ENCODE data around the gene LSAMP.

Gene LSAMP

GRCh38 chr3:116322750-116323375, 122.4 kb downstream of the LSAMP start:
- Mint-ChIP-seq H3K36me3 (ENCODE audit: insufficient read depth) (no peaks in the 10 kb centered on the region), H3K27me3 (no peaks in the 10 kb centered on the region), H3K9me3 (peaks cover 0 to 4% of the 10 kb centered on the region in 2 donors), H3K4me3 (no peak overlapping the region), H3K4me1 (ENCODE audit: low read depth in 2 of 2) (no peaks in the 10 kb centered on the region), H3K27ac (no peak overlapping the region)
- DNase-seq (no peak), ATAC-seq (replicated peaks) (no peak)

DNA sequence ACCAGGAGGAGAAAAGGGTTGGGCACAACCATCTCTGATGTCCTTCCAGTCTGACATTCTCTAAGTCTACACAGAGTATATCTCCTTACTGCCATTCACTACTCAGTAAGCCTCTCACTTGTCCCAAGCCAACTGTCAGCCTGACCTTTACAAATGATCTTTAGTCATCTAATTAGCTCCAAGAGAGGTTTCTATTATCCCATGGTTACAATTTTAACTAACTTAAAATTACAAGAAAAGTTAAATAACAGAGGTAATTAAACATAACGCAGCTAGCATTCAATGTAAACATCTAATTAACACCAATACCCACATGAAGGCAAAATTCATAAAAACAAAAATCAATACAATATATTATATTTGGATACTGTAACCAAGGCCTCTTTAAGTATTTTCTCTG, 126.9 kb downstream of the LSAMP start:
- H3K4me1 Mint-ChIP-seq (ENCODE audit: low read depth in 2 of 2): no peaks in the 10 kb centered on the region
- no peaks in the 10 kb centered on the region for H3K36me3 Mint-ChIP-seq (ENCODE audit: insufficient read depth)
- no peak overlapping the region for H3K27ac Mint-ChIP-seq
- DNase-seq: no peak
- no peaks in the 10 kb centered on the region for H3K27me3 Mint-ChIP-seq
- no peak for ATAC-seq (replicated peaks)
- H3K4me3 Mint-ChIP-seq: no peak overlapping the region
- peaks cover 7 to 9% of the 10 kb centered on the region in 2 donors for H3K9me3 Mint-ChIP-seq

- ATAC-seq (replicated peaks) (no peak), DNase-seq (no peak)
- no peak overlapping the region for H3K27ac Mint-ChIP-seq
- no peaks in the 10 kb centered on the region for H3K36me3 Mint-ChIP-seq (ENCODE audit: insufficient read depth)
- H3K4me3 Mint-ChIP-seq: no peak overlapping the region
- H3K27me3 Mint-ChIP-seq: no peaks in the 10 kb centered on the region
- no peaks in the 10 kb centered on the region for H3K4me1 Mint-ChIP-seq (ENCODE audit: low read depth in 2 of 2)
- peaks cover 3 to 9% of the 10 kb centered on the region in 2 donors for H3K9me3 Mint-ChIP-seq
These were observed 128.5 kb downstream of the LSAMP start for GRCh38 chr3:116316771-116317170.

DNA sequence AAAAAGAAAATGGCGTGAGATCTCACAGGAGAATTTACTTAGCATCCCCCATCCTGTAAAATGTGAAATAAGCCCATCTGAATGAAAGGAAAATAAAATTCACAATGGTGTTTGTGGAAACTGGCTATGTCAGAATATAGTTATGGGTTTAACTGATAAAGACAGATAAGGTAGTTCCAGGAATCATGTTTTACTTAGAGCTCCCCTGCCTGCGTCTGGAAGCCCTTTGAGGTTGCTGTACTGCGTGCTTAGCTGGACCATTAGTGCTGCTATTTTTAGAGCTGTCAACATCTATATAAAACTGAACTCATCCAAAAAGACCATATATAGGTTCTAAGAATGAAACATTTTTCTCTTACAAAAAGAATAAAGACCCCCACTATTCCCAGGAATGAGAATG, 130.8 kb downstream of the LSAMP start:
- Mint-ChIP-seq H3K9me3 (peaks cover 3 to 9% of the 10 kb centered on the region in 2 donors), H3K36me3 (ENCODE audit: insufficient read depth) (no peaks in the 10 kb centered on the region), H3K27me3 (no peaks in the 10 kb centered on the region), H3K4me3 (no peak overlapping the region), H3K4me1 (ENCODE audit: low read depth in 2 of 2) (no peaks in the 10 kb centered on the region), H3K27ac (no peak overlapping the region)
- ATAC-seq (replicated peaks) (no peak), DNase-seq (no peak)

GRCh38 chr3:116306720-116307119, 138.6 kb downstream of the LSAMP start:
- no peak for DNase-seq
- Mint-ChIP-seq H3K4me1 (ENCODE audit: low read depth in 2 of 2) (no peaks in the 10 kb centered on the region), H3K36me3 (ENCODE audit: insufficient read depth) (no peaks in the 10 kb centered on the region), H3K9me3 (peaks cover 5 to 14% of the 10 kb centered on the region in 2 donors), H3K4me3 (no peak overlapping the region), H3K27me3 (no peaks in the 10 kb centered on the region), H3K27ac (no peak overlapping the region)
- ATAC-seq (replicated peaks): no peak

GRCh38 chr3:116306149-116306548, 139.1 kb downstream of the LSAMP start:
- Mint-ChIP-seq H3K27ac (no peak overlapping the region), H3K27me3 (no peaks in the 10 kb centered on the region), H3K4me1 (ENCODE audit: low read depth in 2 of 2) (no peaks in the 10 kb centered on the region), H3K9me3 (peaks cover 5 to 14% of the 10 kb centered on the region in 2 donors), H3K4me3 (no peak overlapping the region), H3K36me3 (ENCODE audit: insufficient read depth) (no peaks in the 10 kb centered on the region)
- ATAC-seq (replicated peaks) (no peak), DNase-seq (no peak)

- Mint-ChIP-seq H3K9me3 (peaks cover 5 to 14% of the 10 kb centered on the region in 2 donors), H3K27me3 (no peaks in the 10 kb centered on the region), H3K4me3 (no peak overlapping the region), H3K27ac (no peak overlapping the region), H3K36me3 (ENCODE audit: insufficient read depth) (no peaks in the 10 kb centered on the region), H3K4me1 (ENCODE audit: low read depth in 2 of 2) (no peaks in the 10 kb centered on the region)
- no peak for DNase-seq
- no peak for ATAC-seq (replicated peaks)
These were observed 143.1 kb downstream of the LSAMP start for GRCh38 chr3:116302087-116302747.

DNA sequence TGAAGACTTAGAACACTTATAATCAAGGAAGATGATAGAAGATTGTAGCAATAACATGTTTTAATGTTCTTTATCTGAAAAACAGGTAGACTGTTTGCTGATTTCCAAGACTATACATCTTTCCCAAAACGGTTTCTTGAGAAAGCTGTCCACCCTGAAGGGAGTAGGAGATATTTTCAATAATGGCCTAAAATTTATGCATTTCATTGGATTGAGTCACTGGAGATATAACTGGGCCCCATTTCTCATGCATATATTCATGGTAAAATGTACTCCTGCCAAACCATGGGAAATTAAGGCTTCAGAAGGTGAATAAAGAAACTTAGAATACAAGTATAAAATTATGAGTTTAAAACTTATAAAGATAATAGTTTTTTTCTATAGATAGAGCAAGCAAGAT, 143.9 kb downstream of the LSAMP start:
- no peak for DNase-seq
- Mint-ChIP-seq H3K27me3 (no peaks in the 10 kb centered on the region), H3K9me3 (peaks cover 5 to 14% of the 10 kb centered on the region in 2 donors), H3K4me3 (no peak overlapping the region), H3K36me3 (ENCODE audit: insufficient read depth) (no peaks in the 10 kb centered on the region), H3K4me1 (ENCODE audit: low read depth in 2 of 2) (no peaks in the 10 kb centered on the region), H3K27ac (no peak overlapping the region)
- no peak for ATAC-seq (replicated peaks)

- Mint-ChIP-seq H3K27ac (no peak overlapping the region), H3K27me3 (no peaks in the 10 kb centered on the region), H3K4me1 (ENCODE audit: low read depth in 2 of 2) (no peaks in the 10 kb centered on the region), H3K4me3 (no peak overlapping the region), H3K9me3 (peaks cover 5 to 14% of the 10 kb centered on the region in 2 donors), H3K36me3 (ENCODE audit: insufficient read depth) (no peaks in the 10 kb centered on the region)
- DNase-seq (no peak), ATAC-seq (replicated peaks) (no peak)
These were observed 145.1 kb downstream of the LSAMP start for GRCh38 chr3:116300226-116300625.

DNA sequence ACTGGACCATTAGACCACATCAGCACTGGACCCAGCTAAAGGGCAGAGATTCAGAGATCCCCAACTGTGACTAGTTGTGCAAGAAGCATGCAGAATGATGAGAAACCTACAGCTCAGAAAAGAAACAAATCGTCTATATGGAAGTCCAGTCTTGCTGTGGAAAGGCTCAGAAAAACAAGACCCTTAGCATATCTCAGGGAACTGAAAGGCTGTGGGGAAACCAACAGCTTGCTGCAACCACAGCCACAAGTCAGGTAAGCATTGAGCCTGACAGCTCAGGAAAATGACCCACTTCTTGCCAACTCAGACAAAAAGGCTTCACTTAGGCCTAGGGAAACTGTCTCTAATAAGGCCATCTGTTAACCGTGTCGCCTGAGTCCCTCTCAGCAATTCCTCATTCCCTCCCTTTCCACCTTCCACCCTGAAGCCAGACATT, 145.6 kb downstream of the LSAMP start:
- ATAC-seq (replicated peaks): no peak
- Mint-ChIP-seq H3K9me3 (peaks cover 5 to 12% of the 10 kb centered on the region in 2 donors), H3K27ac (no peak overlapping the region), H3K36me3 (ENCODE audit: insufficient read depth) (no peaks in the 10 kb centered on the region), H3K4me3 (no peak overlapping the region), H3K4me1 (ENCODE audit: low read depth in 2 of 2) (no peaks in the 10 kb centered on the region), H3K27me3 (no peaks in the 10 kb centered on the region)
- no peak for DNase-seq

DNA sequence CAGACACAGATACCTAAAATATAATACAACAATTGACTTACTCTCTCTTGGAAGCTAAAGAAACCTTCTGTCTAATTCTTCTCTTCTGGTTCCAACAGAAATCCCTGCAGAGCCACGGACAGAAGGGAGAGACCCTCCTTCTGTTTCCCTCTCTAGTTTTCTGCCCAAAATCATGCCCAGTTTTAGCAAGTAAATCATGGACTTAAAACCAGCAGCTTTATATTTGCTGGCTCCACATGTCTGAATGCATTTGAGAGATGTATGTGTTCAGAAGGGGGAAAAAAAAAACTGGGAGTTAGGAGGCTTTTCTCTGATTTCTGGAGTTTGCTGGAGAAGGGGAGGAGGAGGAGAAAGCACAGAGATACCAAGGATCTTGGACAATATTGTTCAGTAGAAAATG, 147.1 kb downstream of the LSAMP start:
- H3K4me3 Mint-ChIP-seq: no peak overlapping the region

GRCh38 chr3:116291141-116291540, 154.1 kb downstream of the LSAMP start:
- Mint-ChIP-seq H3K27ac (no peak overlapping the region), H3K4me1 (ENCODE audit: low read depth in 2 of 2) (no peaks in the 10 kb centered on the region), H3K4me3 (no peak overlapping the region), H3K36me3 (ENCODE audit: insufficient read depth) (no peaks in the 10 kb centered on the region), H3K9me3 (peaks cover 0 to 2% of the 10 kb centered on the region in 2 donors), H3K27me3 (no peaks in the 10 kb centered on the region)
- DNase-seq: no peak
- ATAC-seq (replicated peaks): no peak

More for the DNA sequence above, 147.1 kb downstream of the LSAMP start:
- Mint-ChIP-seq H3K36me3 (ENCODE audit: insufficient read depth) (no peaks in the 10 kb centered on the region), H3K9me3 (no peaks in the 10 kb centered on the region), H3K4me1 (ENCODE audit: low read depth in 2 of 2) (no peaks in the 10 kb centered on the region), H3K27me3 (no peaks in the 10 kb centered on the region), H3K27ac (no peak overlapping the region)
- DNase-seq (no peak), ATAC-seq (replicated peaks) (no peak)

DNA sequence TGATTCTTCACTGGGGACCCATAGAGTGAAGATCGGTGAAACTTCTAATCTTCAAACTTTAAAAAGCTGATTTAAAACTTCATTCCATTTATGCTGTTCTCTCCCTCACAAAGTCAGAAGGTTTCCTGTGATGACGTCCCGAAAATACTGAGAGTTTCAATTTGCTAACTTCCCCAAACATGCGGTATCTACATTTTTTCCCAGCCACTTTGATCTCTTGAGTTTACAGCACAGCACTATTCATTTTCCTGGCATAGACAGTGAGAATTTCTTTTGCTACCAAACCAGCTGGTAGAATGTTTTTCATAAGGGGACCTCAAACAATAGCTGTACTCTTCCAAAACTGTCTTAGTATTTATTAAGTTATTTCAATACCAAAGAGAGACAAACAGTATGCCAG, 156.8 kb downstream of the LSAMP start:
- DNase-seq: no peak
- Mint-ChIP-seq H3K4me3 (no peak overlapping the region), H3K9me3 (peaks cover 2 to 6% of the 10 kb centered on the region in 2 donors), H3K27ac (no peak overlapping the region), H3K27me3 (no peaks in the 10 kb centered on the region), H3K4me1 (ENCODE audit: low read depth in 2 of 2) (no peaks in the 10 kb centered on the region), H3K36me3 (ENCODE audit: insufficient read depth) (no peaks in the 10 kb centered on the region)
- ATAC-seq (replicated peaks): no peak

- Mint-ChIP-seq H3K27me3 (no peaks in the 10 kb centered on the region), H3K9me3 (peaks cover 2 to 6% of the 10 kb centered on the region in 2 donors), H3K4me1 (ENCODE audit: low read depth in 2 of 2) (no peaks in the 10 kb centered on the region), H3K4me3 (no peak overlapping the region), H3K27ac (no peak overlapping the region), H3K36me3 (ENCODE audit: insufficient read depth) (no peaks in the 10 kb centered on the region)
- DNase-seq (no peak), ATAC-seq (replicated peaks) (no peak)
These were observed 159.4 kb downstream of the LSAMP start for GRCh38 chr3:116285781-116286421.

All from effector memory CD8-positive, alpha-beta T cell (primary cell).